Left ventricle myocardium inferior (tissue), 1 donor: ENCODE results near the gene ZNHIT1. TPM values are rescaled to one million over a fixed set of nuclear protein-coding genes. Genes with fewer than 3 reads are reported as not detected.
"Not testable (repeated sequence)": the region's sequence is repeated elsewhere in the genome, so short reads cannot be mapped to it uniquely, and the experiment has no call there.

Source experiments
- DNase-seq: peaks from one replicate; pipeline ENCODE4 v3.0.0-alpha.2; 2020
- H3K27ac ChIP-seq: fragments of 200-600 bp; replicated peaks from 2 replicates; pipeline ENCODE4 v1.8.0; 2021
- H3K27me3 ChIP-seq: fragments of 200-600 bp; 2 replicates; pipeline ENCODE4 v1.8.0; 2021; ENCODE audit warnings: low read depth
- H3K36me3 ChIP-seq: fragments of 200-600 bp; 2 replicates; pipeline ENCODE4 v1.8.0; 2021
- H3K4me1 ChIP-seq: fragments of 200-600 bp; 2 replicates; pipeline ENCODE4 v1.8.0; 2021
- H3K4me3 ChIP-seq: fragments of 200-600 bp; 2 replicates; pipeline ENCODE4 v1.8.0; 2021; ENCODE audit warnings: mild to moderate bottlenecking, moderate library complexity
- H3K9me3 ChIP-seq: fragments of 200-600 bp; replicated peaks from 2 replicates; pipeline ENCODE4 v1.8.0; 2021
- CTCF ChIP-seq: fragments of 200-600 bp; IDR thresholded peaks from 2 replicates; pipeline ENCODE4 v1.8.0; 2021; ENCODE audit warnings: antibody characterized with exemption, mild to moderate bottlenecking, borderline replicate concordance
- intact Hi-C: fragments of 100-400 bp; cut with micrococcal nuclease; formaldehyde crosslinking; loops from one replicate; pipeline ENCODE4 v1.11.0; 2022
- total RNA-seq: library from RNA; stranded (reverse); fragmentation: NEBNext Ultra II Directional; extraction: Animal tissue kit (Norgen Biotek cat#: 25700); gene quantifications from one replicate; pipeline ENCODE4 v1.2.1, GENCODE V29; 2021
- donor health status: DM: no; HTN: yes; CAD: no; lungs with severe emphysema.

ZNHIT1 gene
- total RNA-seq, 1 donor from 2014 or later, result 56.9 TPM

GRCh38 chr7:101244375-101245146 is 26.6 kb downstream of the ZNHIT1 start, which contains the start of gene FIS1:
TSS of gene FIS1 (minus strand) at chr7:101245081. CDS start at chr7:101245004, 77 bp downstream.
- Histone ChIP-seq H3K27me3 (no peaks in the 10 kb centered on the region), H3K27ac (peak within 1 kb of the TSS; percentile 95), H3K9me3 (no peaks in the 10 kb centered on the region), H3K4me1 (peaks cover 69% of the 10 kb centered on the region), H3K36me3 (peaks cover 29% of the 10 kb centered on the region), H3K4me3 (peak within 1 kb of the TSS; percentile 79)
- TF ChIP-seq CTCF, result peak; percentile 98
- peak; percentile 94 for DNase-seq
- intact Hi-C loops, result no loop called here

- peak overlapping the region; percentile 95 for H3K27ac ChIP-seq
- DNase-seq, result no peak
- H3K36me3 ChIP-seq, result peaks cover 27% of the 10 kb centered on the region
- intact Hi-C loops, result no loop called here
- no peaks in the 10 kb centered on the region for H3K27me3 ChIP-seq
- peak overlapping the region; percentile 79 for H3K4me3 ChIP-seq
- peaks cover 64% of the 10 kb centered on the region for H3K4me1 ChIP-seq
- no peak for TF ChIP-seq CTCF
- H3K9me3 ChIP-seq, result no peaks in the 10 kb centered on the region
Observed at GRCh38 chr7:101245147-101245668, 27.2 kb downstream of the ZNHIT1 start.

- no peak overlapping the region for H3K4me3 ChIP-seq
- TF ChIP-seq CTCF, result no peak
- peaks cover 18% of the 10 kb centered on the region for H3K36me3 ChIP-seq
- intact Hi-C loops, result no loop called here
- no peaks in the 10 kb centered on the region for H3K27me3 ChIP-seq
- H3K27ac ChIP-seq, result no peak overlapping the region
- no peak for DNase-seq
- H3K9me3 ChIP-seq, result no peaks in the 10 kb centered on the region
- peaks cover 59% of the 10 kb centered on the region for H3K4me1 ChIP-seq
Observed at GRCh38 chr7:101248276-101248675, 30.3 kb downstream of the ZNHIT1 start.

GRCh38 chr7:101250324-101250723 is 32.4 kb downstream of the ZNHIT1 start:
- H3K27me3 ChIP-seq, result no peaks in the 10 kb centered on the region
- no peak for TF ChIP-seq CTCF
- intact Hi-C loops, result no loop called here
- H3K36me3 ChIP-seq, result peaks cover 18% of the 10 kb centered on the region
- no peak overlapping the region for H3K4me3 ChIP-seq
- DNase-seq, result no peak
- H3K27ac ChIP-seq, result no peak overlapping the region
- peaks cover 40% of the 10 kb centered on the region for H3K4me1 ChIP-seq
- H3K9me3 ChIP-seq, result no peaks in the 10 kb centered on the region

GRCh38 chr7:101251871-101252659 is 34.1 kb downstream of the ZNHIT1 start:
- Histone ChIP-seq H3K9me3 (no peaks in the 10 kb centered on the region), H3K4me3 (peak overlapping the region; percentile 97), H3K36me3 (peaks cover 18% of the 10 kb centered on the region), H3K4me1 (peaks cover 24% of the 10 kb centered on the region), H3K27ac (peak overlapping the region; percentile 83), H3K27me3 (no peaks in the 10 kb centered on the region)
- DNase-seq, result peak; percentile 99
- intact Hi-C loops, result no loop called here
- TF ChIP-seq CTCF, result no peak

GRCh38 chr7:101253199-101253598 is 35.2 kb downstream of the ZNHIT1 start:
- H3K27me3 ChIP-seq, intact Hi-C loops, H3K4me3 ChIP-seq, H3K9me3 ChIP-seq, DNase-seq, H3K27ac ChIP-seq: not testable (repeated sequence)
- Histone ChIP-seq H3K4me1 (peaks cover 24% of the 10 kb centered on the region), H3K36me3 (peaks cover 17% of the 10 kb centered on the region)
